ENCODE results near the gene SNAPC1. TPM values are rescaled to one million over a fixed set of nuclear protein-coding genes. Genes with fewer than 3 reads are reported as not detected.

Gene SNAPC1
- 1 to 10 TPM; 5.5 to 6.0 TPM for total RNA-seq

- CTCF ChIA-PET: interaction anchor here (0.5 to 1.7 kb wide), 13 partner anchors 10 to 307 kb away, joined by 3 to 16 read pairs (median 3); no protein-coding TSS in a partner anchor
- H3K9me3 Mint-ChIP-seq: no peaks in the 10 kb centered on the region
- H3K4me3 Mint-ChIP-seq: peak within 1 kb of the TSS; percentile 98
- peak within 1 kb of the TSS; percentile 96 for H3K27ac Mint-ChIP-seq
- H3K27me3 Mint-ChIP-seq: peaks cover 4% of the 10 kb centered on the region
- peaks cover 50% of the 10 kb centered on the region for H3K4me1 Mint-ChIP-seq
- peaks cover 14% of the 10 kb centered on the region for H3K36me3 Mint-ChIP-seq (ENCODE audit: low read depth)
- peak; percentile 98 for DNase-seq
- POLR2A ChIA-PET: interaction anchor here (0.6 to 4.8 kb wide), 20 partner anchors 9 to 431 kb away, joined by 3 to 34 read pairs (median 4); partner anchors contain the start of gene HIF1A
Measured at GRCh38 chr14:61761959-61762786, at the start of gene SNAPC1. SNAPC1 (plus strand) TSS chr14:61762420; CDS start chr14:61762461, 41 bp downstream.

DNA sequence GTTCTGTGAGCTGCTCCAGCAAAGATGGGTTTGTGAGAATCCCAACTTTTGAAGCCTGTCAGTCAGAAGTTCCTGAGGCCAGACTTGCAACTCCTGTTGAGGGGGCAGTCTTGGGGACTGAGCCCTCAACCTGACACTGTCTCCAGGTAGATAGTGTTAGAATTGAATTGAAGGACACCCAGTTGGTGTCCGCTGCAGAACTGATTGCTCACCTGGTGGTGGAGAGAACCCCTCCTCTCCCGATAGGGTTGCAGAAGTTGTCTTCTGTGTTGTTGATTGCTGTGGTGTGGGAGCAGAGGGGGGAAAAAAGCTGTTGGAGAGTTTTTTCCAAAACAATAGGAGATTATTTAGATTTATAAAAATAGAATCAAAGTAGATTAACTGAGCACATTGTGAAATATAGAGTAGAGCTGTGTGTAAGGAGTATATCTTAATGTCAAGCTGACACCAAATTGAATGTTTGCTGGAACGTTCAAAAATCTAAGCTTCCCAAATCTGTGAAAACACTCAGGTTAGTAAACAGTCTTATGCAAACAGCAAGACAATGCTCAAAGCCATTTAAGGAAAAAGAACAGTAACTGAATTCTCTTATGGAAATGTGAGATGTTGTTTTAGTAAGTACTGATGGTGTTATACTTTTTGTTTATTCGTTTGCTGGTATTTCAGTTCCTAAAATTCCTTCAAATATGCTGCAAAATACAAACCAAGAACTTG is 48.3 kb upstream of the SNAPC1 start:
- Mint-ChIP-seq H3K27me3 (no peaks in the 10 kb centered on the region), H3K4me3 (no peak overlapping the region), H3K36me3 (ENCODE audit: low read depth) (peaks cover 30% of the 10 kb centered on the region), H3K9me3 (no peaks in the 10 kb centered on the region), H3K27ac (no peak overlapping the region), H3K4me1 (peaks cover 81% of the 10 kb centered on the region)
- no peak for DNase-seq
- POLR2A ChIA-PET: interaction anchor here (0.7 to 4.1 kb wide), 4 partner anchors 8 to 24 kb away, joined by 3 to 19 read pairs (median 4); partner anchors contain the start of gene HIF1A
- CTCF ChIA-PET: interaction anchor here (0.6 to 1.0 kb wide), 2 partner anchors 8 to 16 kb away, joined by 3 read pairs; no protein-coding TSS in a partner anchor

DNA sequence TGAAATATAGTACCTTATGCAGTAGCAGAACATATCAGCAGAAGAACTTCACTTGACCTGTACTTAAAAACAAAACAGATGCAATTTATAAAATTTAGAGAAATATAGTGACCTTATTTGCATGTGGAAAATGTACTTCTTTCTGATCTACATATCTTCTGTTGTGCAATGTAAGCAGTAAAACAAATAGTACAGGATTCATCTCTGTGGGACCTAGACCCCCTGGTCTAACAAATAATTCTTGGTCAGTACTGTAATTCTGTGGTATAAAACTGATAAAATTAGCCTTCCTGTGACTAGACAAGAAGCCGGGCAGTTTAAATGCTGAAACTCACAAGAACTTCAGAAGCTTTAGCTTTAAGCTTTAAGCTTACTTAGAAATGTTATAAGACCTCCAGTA is 45.3 kb upstream of the SNAPC1 start:
- H3K4me3 Mint-ChIP-seq: no peak overlapping the region
- CTCF ChIA-PET: no interaction called here
- POLR2A ChIA-PET: interaction anchor here (0.6 to 4.1 kb wide), 6 partner anchors 11 to 244 kb away, joined by 3 to 19 read pairs (median 6); partner anchors contain the start of gene HIF1A

DNA sequence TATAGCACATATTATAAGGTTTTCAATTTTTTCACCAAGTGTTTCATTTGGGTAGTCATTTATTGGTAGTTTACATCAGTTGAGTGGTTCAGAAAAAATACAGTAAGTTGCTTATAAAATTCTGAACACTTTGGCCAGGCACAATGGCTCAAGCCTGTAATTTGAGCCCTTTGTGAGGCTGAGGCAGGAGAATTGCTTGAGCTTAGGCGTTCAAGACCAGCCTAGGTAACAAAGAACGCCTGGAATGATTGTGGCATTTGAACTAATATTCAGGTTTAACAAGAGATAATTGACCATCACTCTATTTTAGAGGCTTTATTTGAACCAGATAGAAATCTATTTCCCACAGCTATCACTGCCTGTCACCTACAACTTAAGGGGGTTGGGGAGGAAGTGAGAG is 44.2 kb upstream of the SNAPC1 start:
- H3K27me3 Mint-ChIP-seq: no peaks in the 10 kb centered on the region
- H3K4me1 Mint-ChIP-seq: peaks cover 71% of the 10 kb centered on the region
- DNase-seq: no peak
- no peak overlapping the region for H3K27ac Mint-ChIP-seq
- ChIA-PET CTCF (no interaction called here), POLR2A (interaction anchor here (1.2 to 4.1 kb wide), 5 partner anchors 12 to 241 kb away, joined by 3 to 19 read pairs (median 4); no protein-coding TSS in a partner anchor)
- H3K4me3 Mint-ChIP-seq: no peak overlapping the region
- no peaks in the 10 kb centered on the region for H3K9me3 Mint-ChIP-seq
- peaks cover 35% of the 10 kb centered on the region for H3K36me3 Mint-ChIP-seq (ENCODE audit: low read depth)

More for the DNA sequence above, 45.3 kb upstream of the SNAPC1 start:
- no peak for DNase-seq
- Mint-ChIP-seq H3K27ac (no peak overlapping the region), H3K4me1 (peaks cover 80% of the 10 kb centered on the region), H3K36me3 (ENCODE audit: low read depth) (peaks cover 36% of the 10 kb centered on the region), H3K9me3 (no peaks in the 10 kb centered on the region), H3K27me3 (no peaks in the 10 kb centered on the region)

- no peak for DNase-seq
- Mint-ChIP-seq H3K27me3 (no peaks in the 10 kb centered on the region), H3K36me3 (ENCODE audit: low read depth) (peaks cover 37% of the 10 kb centered on the region), H3K27ac (peak overlapping the region; percentile 40), H3K4me3 (no peak overlapping the region), H3K9me3 (no peaks in the 10 kb centered on the region), H3K4me1 (peaks cover 67% of the 10 kb centered on the region)
- ChIA-PET POLR2A (interaction anchor here (0.8 to 2.9 kb wide), 16 partner anchors 8 to 248 kb away, joined by 3 to 17 read pairs (median 4); partner anchors contain the start of gene HIF1A), CTCF (interaction anchor here (0.5 to 2.0 kb wide), 5 partner anchors 27 to 259 kb away, joined by 3 to 5 read pairs (median 5); no protein-coding TSS in a partner anchor)
Measured at GRCh38 chr14:61719344-61720293, 42.6 kb upstream of the SNAPC1 start.

DNA sequence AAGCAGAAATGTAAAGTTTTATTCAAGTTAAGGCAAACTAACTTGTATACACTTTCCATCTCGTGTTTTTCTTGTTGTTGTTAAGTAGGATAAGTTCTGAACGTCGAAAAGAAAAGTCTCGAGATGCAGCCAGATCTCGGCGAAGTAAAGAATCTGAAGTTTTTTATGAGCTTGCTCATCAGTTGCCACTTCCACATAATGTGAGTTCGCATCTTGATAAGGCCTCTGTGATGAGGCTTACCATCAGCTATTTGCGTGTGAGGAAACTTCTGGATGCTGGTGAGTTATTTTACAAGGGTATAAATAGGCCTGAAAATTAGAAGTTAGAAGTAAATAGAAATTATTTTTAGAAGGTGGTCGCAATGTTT is 41.9 kb upstream of the SNAPC1 start:
- Mint-ChIP-seq H3K4me1 (peaks cover 68% of the 10 kb centered on the region), H3K27me3 (no peaks in the 10 kb centered on the region), H3K27ac (peak overlapping the region; percentile 40), H3K36me3 (ENCODE audit: low read depth) (peaks cover 42% of the 10 kb centered on the region), H3K4me3 (no peak overlapping the region), H3K9me3 (no peaks in the 10 kb centered on the region)
- ChIA-PET CTCF (interaction anchor here (0.5 to 2.0 kb wide), 6 partner anchors 26 to 259 kb away, joined by 3 to 5 read pairs (median 4); no protein-coding TSS in a partner anchor), POLR2A (interaction anchor here (0.8 to 2.9 kb wide), 12 partner anchors 9 to 248 kb away, joined by 3 to 17 read pairs (median 5); partner anchors contain the start of gene HIF1A)
- DNase-seq: no peak

GRCh38 chr14:61720741-61721140 is 41.5 kb upstream of the SNAPC1 start:
- Mint-ChIP-seq H3K4me1 (peaks cover 64% of the 10 kb centered on the region), H3K27me3 (no peaks in the 10 kb centered on the region), H3K27ac (no peak overlapping the region), H3K36me3 (ENCODE audit: low read depth) (peaks cover 46% of the 10 kb centered on the region), H3K4me3 (no peak overlapping the region), H3K9me3 (no peaks in the 10 kb centered on the region)
- CTCF ChIA-PET: interaction anchor here (0.5 to 2.0 kb wide), 3 partner anchors 28 to 217 kb away, joined by 3 to 5 read pairs (median 3); no protein-coding TSS in a partner anchor
- DNase-seq: no peak
- POLR2A ChIA-PET: interaction anchor here (0.8 to 2.9 kb wide), 10 partner anchors 8 to 249 kb away, joined by 3 to 17 read pairs (median 6); partner anchors contain the start of gene HIF1A

DNA sequence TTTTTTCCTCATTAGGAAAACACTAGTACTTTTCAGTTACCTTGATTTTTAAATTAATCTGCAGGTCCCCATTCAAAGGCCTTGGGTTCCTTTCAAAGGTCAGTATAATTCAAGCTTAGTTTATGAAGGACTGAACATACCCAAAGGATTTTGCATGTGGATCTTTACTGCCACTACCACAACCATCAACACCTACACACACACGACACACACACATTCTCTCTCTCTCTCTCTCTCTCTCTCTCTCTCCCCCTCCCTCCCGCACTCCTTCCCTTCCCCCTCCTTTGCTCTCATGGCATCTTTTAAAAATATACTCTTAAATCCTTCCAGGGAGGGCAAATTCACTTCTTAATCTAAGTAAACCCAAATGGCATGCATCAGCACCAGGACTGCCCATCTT is 38.1 kb upstream of the SNAPC1 start:
- POLR2A ChIA-PET: no interaction called here
- peaks cover 61% of the 10 kb centered on the region for H3K4me1 Mint-ChIP-seq
- H3K27ac Mint-ChIP-seq: peak overlapping the region; percentile 8

DNA sequence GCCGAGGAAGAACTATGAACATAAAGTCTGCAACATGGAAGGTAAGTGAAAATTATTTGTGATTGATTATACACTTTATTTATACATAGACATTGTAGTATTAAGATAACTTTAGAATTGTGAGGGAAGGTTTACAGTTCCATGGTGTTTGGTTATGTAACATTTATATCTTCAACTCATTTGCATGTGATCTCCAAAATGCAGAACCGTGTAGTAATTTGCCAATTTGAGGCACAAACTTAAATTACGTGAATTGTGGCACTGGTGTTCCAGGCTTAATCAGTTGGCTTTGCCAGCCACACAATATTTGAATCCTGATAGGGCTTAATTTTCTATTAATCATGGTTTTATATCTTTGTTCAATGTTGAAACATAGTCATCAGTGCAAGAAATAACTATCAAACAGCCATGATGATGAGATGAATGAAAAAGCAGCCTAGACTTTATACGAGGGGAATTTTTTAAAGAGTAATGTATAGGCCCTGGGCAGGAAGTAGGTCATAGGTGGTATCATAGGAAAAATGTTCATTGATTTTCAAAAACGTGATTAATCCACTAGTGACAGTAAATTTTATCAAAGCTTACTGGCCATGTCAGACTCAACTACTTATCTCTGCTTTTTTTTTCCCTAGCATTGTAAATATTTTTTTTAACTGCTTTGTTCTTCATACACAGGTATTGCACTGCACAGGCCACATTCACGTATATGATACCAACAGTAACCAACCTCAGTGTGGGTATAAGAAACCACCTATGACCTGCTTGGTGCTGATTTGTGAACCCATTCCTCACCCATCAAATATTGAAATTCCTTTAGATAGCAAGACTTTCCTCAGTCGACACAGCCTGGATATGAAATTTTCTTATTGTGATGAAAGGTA is 35.2 kb upstream of the SNAPC1 start:
- ChIA-PET CTCF (interaction anchor here (1.2 to 1.7 kb wide), 3 partner anchors 251 to 266 kb away, joined by 4 read pairs; no protein-coding TSS in a partner anchor), POLR2A (interaction anchor here (0.6 kb wide), 1 partner anchor 459 kb away, joined by 3 read pairs; no protein-coding TSS in a partner anchor)
- H3K4me1 Mint-ChIP-seq: peaks cover 60% of the 10 kb centered on the region
- peak overlapping the region; percentile 50 for H3K27ac Mint-ChIP-seq
- no peak overlapping the region for H3K4me3 Mint-ChIP-seq
- H3K27me3 Mint-ChIP-seq: no peaks in the 10 kb centered on the region
- no peak for DNase-seq
- peaks cover 82% of the 10 kb centered on the region for H3K36me3 Mint-ChIP-seq (ENCODE audit: low read depth)
- no peaks in the 10 kb centered on the region for H3K9me3 Mint-ChIP-seq

More for the DNA sequence above, 38.1 kb upstream of the SNAPC1 start:
- Mint-ChIP-seq H3K36me3 (ENCODE audit: low read depth) (peaks cover 77% of the 10 kb centered on the region), H3K27me3 (no peaks in the 10 kb centered on the region), H3K4me3 (no peak overlapping the region), H3K9me3 (no peaks in the 10 kb centered on the region)
- DNase-seq: no peak
- CTCF ChIA-PET: interaction anchor here (0.9 kb wide), 1 partner anchor 162 kb away, joined by 3 read pairs; no protein-coding TSS in a partner anchor

DNA sequence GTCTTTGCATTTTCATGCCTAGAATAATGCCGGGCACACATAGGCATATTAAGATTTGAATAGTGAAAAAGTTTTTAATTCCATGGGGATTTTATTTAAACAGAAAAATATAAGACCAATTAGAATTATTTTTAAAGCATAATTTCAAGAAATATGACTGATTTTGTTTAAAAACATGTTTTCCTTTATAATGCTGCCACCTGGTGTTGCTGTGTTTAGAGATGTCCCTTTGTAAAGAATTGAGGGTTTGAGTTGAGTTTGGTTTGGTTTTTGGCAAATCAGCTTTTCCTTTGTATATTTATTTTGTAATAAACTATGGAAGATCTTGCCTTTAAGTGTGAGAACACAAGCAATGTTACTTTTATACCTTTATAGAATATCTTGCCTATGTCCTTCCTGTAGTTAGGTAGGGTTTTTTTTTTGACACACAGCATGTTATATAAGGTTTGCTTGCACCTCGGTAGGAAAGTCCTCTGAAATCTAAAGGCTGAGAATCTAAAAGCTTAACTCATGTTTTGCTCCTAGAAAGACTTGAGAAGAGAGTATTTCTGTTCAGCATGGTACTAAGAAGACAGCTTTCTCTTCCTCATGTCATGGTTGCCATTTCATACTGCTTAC is 31.4 kb upstream of the SNAPC1 start:
- no peak overlapping the region for H3K27ac Mint-ChIP-seq
- DNase-seq: no peak
- CTCF ChIA-PET: interaction anchor here (0.5 to 2.8 kb wide), 11 partner anchors 9 to 269 kb away, joined by 3 to 11 read pairs (median 5); no protein-coding TSS in a partner anchor
- H3K27me3 Mint-ChIP-seq: no peaks in the 10 kb centered on the region
- peaks cover 87% of the 10 kb centered on the region for H3K36me3 Mint-ChIP-seq (ENCODE audit: low read depth)
- POLR2A ChIA-PET: interaction anchor here (1.0 to 1.3 kb wide), 2 partner anchors 253 to 259 kb away, joined by 3 to 4 read pairs; no protein-coding TSS in a partner anchor
- no peaks in the 10 kb centered on the region for H3K9me3 Mint-ChIP-seq
- H3K4me3 Mint-ChIP-seq: no peak overlapping the region
- H3K4me1 Mint-ChIP-seq: peaks cover 58% of the 10 kb centered on the region

Measured in activated CD4-positive, alpha-beta memory T cell treated with anti-CD3 and anti-CD28 coated beads, Interleukin-2, amount 10 ng/mL, durations not matched to agents 7 days and 5 days (primary cell).